ENCODE results near the gene PRKG1.

Gene PRKG1

GRCh38 chr10:51241461-51241860, 167.2 kb downstream of the PRKG1 start:
- no peak for TF ChIP-seq TAF1 (IDR thresholded peaks at IDR 0.05; ENCODE audit: borderline replicate concordance, insufficient read depth, low read length)
- TF ChIP-seq SIN3A (IDR thresholded peaks at IDR 0.05; ENCODE audit: borderline replicate concordance, insufficient read depth, low read length): no peak
- TF ChIP-seq REST (IDR thresholded peaks at IDR 0.05; ENCODE audit: insufficient read depth in 1 of 2, low read depth in 2 of 2, low read length in 2 of 2): no peak
- no peak for TF ChIP-seq FOXP2 (optimal IDR thresholded peaks at IDR 0.05; ENCODE audit: borderline replicate concordance, extremely low read depth, extremely low read length, insufficient read depth)

- TF ChIP-seq TAF1 (IDR thresholded peaks at IDR 0.05; ENCODE audit: borderline replicate concordance, insufficient read depth, low read length) (no peak), REST (IDR thresholded peaks at IDR 0.05; ENCODE audit: insufficient read depth in 1 of 2, low read depth in 2 of 2, low read length in 2 of 2) (no peak), SIN3A (IDR thresholded peaks at IDR 0.05; ENCODE audit: borderline replicate concordance, insufficient read depth, low read length) (no peak), POLR2AphosphoS5 (IDR thresholded peaks at IDR 0.05; ENCODE audit: low read depth, low read length) (no peak)
Measured at GRCh38 chr10:51242393-51242792, 168.1 kb downstream of the PRKG1 start.

- TF ChIP-seq POLR2AphosphoS5 (IDR thresholded peaks at IDR 0.05; ENCODE audit: low read depth, low read length) (no peak), FOXP2 (optimal IDR thresholded peaks at IDR 0.05; ENCODE audit: borderline replicate concordance, extremely low read depth, extremely low read length, insufficient read depth) (no peak), REST (IDR thresholded peaks at IDR 0.05; ENCODE audit: insufficient read depth in 1 of 2, low read depth in 2 of 2, low read length in 2 of 2) (no peak), SIN3A (IDR thresholded peaks at IDR 0.05; ENCODE audit: borderline replicate concordance, insufficient read depth, low read length) (no peak), TAF1 (IDR thresholded peaks at IDR 0.05; ENCODE audit: borderline replicate concordance, insufficient read depth, low read length) (no peak)
Measured at GRCh38 chr10:51244309-51244708, 170.0 kb downstream of the PRKG1 start.

- TF ChIP-seq POLR2AphosphoS5 (IDR thresholded peaks at IDR 0.05; ENCODE audit: low read depth, low read length) (no peak), SIN3A (IDR thresholded peaks at IDR 0.05; ENCODE audit: borderline replicate concordance, insufficient read depth, low read length) (no peak), REST (IDR thresholded peaks at IDR 0.05; ENCODE audit: insufficient read depth in 1 of 2, low read depth in 2 of 2, low read length in 2 of 2) (no peak), TAF1 (IDR thresholded peaks at IDR 0.05; ENCODE audit: borderline replicate concordance, insufficient read depth, low read length) (no peak), FOXP2 (optimal IDR thresholded peaks at IDR 0.05; ENCODE audit: borderline replicate concordance, extremely low read depth, extremely low read length, insufficient read depth) (no peak)
Measured at GRCh38 chr10:51244748-51245490, 170.6 kb downstream of the PRKG1 start.
